Bone marrow (tissue), 2 donors: ENCODE data around the gene NUBP1.

ENCODE experiments used
- DNase-seq, 2 donors: peaks; one replicate each; lab custom pipeline; 2025; lab: John Stamatoyannopoulos, UW

The NUBP1 gene

GRCh38 chr16:10806698-10807097 lies 63.1 kb downstream of the NUBP1 start:
- DNase-seq: no peak

- DNase-seq: no peak
Observed at GRCh38 chr16:10808218-10808617, 64.6 kb downstream of the NUBP1 start.

- DNase-seq: no peak
Observed at GRCh38 chr16:10808850-10809249, 65.2 kb downstream of the NUBP1 start.

- DNase-seq: no peak
Observed at GRCh38 chr16:10809706-10810105, 66.1 kb downstream of the NUBP1 start.

GRCh38 chr16:10812312-10813098 lies 68.9 kb downstream of the NUBP1 start:
- DNase-seq: no peak

GRCh38 chr16:10813099-10813455 lies 69.4 kb downstream of the NUBP1 start:
- no peak for DNase-seq

GRCh38 chr16:10817514-10817913 lies 73.9 kb downstream of the NUBP1 start:
- DNase-seq: no peak

- DNase-seq: no peak
Observed at GRCh38 chr16:10817963-10818941, 74.6 kb downstream of the NUBP1 start, which contains the start of gene TVP23A. Gene TVP23A, minus strand, starts transcription at chr16:10818794. Its CDS starts 301 bp downstream, at chr16:10818493.
